ENCODE data around the gene ITGA11. TPM values are rescaled to one million over a fixed set of nuclear protein-coding genes. Genes with fewer than 3 reads are reported as not detected.

Gene ITGA11
- total RNA-seq, 1 donor from 2014 or later = 31.4 TPM

- peaks cover 56% of the 10 kb centered on the region for H3K27me3 ChIP-seq (ENCODE audit: low read depth)
These were observed 2.1 kb downstream of the ITGA11 start for GRCh38 chr15:68429691-68430470.

DNA sequence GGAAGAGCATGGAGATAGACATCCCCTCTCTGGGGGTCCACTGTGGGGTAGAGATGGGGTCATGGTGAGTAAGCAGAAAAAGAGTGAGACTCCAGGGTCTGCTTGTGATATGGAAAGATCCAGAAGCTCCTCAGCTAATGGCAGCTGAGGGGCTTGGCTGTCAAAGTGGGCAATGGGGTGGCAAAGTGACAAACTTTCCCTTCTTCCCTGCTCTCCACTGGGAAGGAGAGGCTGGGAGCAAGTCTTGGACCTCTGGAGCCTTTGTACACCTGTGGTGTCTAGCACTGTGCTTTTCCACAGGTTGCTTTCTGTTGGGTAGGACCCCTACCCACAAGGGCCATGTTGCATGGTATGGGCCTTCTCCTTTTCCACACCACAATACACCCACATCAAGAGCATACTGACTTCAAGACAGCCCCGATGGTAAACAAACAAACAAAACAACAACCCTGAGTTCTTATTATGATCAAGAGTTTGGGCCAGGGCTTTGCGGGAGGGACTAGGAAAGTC, 3.5 kb downstream of the ITGA11 start:
- H3K36me3 ChIP-seq = no peaks in the 10 kb centered on the region
- DNase-seq = no peak
- no peak overlapping the region for H3K4me3 ChIP-seq
- intact Hi-C loops (cut with micrococcal nuclease) = no loop called here
- peaks cover 42% of the 10 kb centered on the region for H3K27me3 ChIP-seq (ENCODE audit: low read depth)
- no peaks in the 10 kb centered on the region for H3K9me3 ChIP-seq (replicated peaks)
- peaks cover 22% of the 10 kb centered on the region for H3K4me1 ChIP-seq
- TF ChIP-seq CTCF (IDR thresholded peaks at IDR 0.05; ENCODE audit: borderline replicate concordance) = no peak
- no peak overlapping the region for H3K27ac ChIP-seq (replicated peaks)

More at GRCh38 chr15:68429691-68430470, 2.1 kb downstream of the ITGA11 start:
- Histone ChIP-seq H3K9me3 (replicated peaks) (no peaks in the 10 kb centered on the region), H3K4me3 (peak overlapping the region; percentile 72), H3K36me3 (no peaks in the 10 kb centered on the region), H3K4me1 (peaks cover 22% of the 10 kb centered on the region), H3K27ac (replicated peaks) (no peak overlapping the region)
- DNase-seq = no peak
- intact Hi-C loops (cut with micrococcal nuclease) = no loop called here
- no peak for TF ChIP-seq CTCF (IDR thresholded peaks at IDR 0.05; ENCODE audit: borderline replicate concordance)

DNA sequence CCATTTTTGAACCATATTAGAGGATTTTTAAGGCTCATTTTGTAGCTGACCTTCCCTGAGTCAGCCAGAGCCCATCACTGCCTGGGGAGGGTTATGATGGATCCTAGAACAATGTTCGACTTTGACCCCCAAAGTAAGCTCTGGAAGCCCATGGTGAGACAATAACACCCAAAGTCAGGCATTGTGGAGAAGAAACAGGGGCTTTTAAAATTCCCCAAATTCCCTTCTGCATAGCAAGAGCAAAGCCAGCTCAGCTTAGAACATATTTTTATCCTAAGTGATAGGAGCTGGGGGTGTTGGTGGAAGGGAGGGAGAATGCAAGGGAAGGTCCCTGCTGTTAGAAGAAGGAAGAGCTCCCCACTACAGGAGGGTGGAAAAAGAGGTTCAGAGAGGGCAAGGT, 4.0 kb downstream of the ITGA11 start:
- H3K36me3 ChIP-seq = no peaks in the 10 kb centered on the region
- H3K9me3 ChIP-seq (replicated peaks) = no peaks in the 10 kb centered on the region
- intact Hi-C loops (cut with micrococcal nuclease) = no loop called here
- TF ChIP-seq CTCF (IDR thresholded peaks at IDR 0.05; ENCODE audit: borderline replicate concordance) = no peak
- no peak for DNase-seq
- peaks cover 22% of the 10 kb centered on the region for H3K4me1 ChIP-seq
- H3K27ac ChIP-seq (replicated peaks) = no peak overlapping the region
- H3K27me3 ChIP-seq (ENCODE audit: low read depth) = peaks cover 38% of the 10 kb centered on the region
- no peak overlapping the region for H3K4me3 ChIP-seq

DNA sequence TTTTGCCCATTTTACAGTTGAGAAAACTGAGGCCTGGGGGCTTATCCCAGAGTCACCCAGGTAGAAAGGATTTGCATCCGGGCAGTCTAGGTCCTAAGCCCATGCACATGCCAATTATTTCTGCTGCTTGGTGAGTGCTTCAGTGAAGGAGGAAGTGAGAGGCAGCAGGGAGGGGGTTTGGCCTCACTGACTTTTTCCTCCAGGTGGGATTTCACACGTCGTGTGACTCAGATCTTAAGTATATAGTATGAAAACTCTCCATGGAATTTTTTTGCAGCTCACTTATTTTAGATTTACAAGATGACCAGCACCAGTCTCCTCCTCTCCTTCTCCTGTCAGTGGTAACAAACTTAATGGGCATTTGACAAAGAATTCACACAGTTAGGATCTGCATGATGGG, 4.6 kb downstream of the ITGA11 start:
- intact Hi-C loops (cut with micrococcal nuclease) = no loop called here
- Histone ChIP-seq H3K27ac (replicated peaks) (no peak overlapping the region), H3K27me3 (ENCODE audit: low read depth) (peaks cover 32% of the 10 kb centered on the region), H3K4me3 (no peak overlapping the region), H3K9me3 (replicated peaks) (no peaks in the 10 kb centered on the region), H3K36me3 (no peaks in the 10 kb centered on the region), H3K4me1 (peaks cover 18% of the 10 kb centered on the region)
- no peak for DNase-seq
- TF ChIP-seq CTCF (IDR thresholded peaks at IDR 0.05; ENCODE audit: borderline replicate concordance) = no peak

- DNase-seq = no peak
- Histone ChIP-seq H3K4me1 (peaks cover 5% of the 10 kb centered on the region), H3K4me3 (no peak overlapping the region), H3K27me3 (ENCODE audit: low read depth) (peaks cover 19% of the 10 kb centered on the region), H3K9me3 (replicated peaks) (no peaks in the 10 kb centered on the region), H3K27ac (replicated peaks) (no peak overlapping the region), H3K36me3 (no peaks in the 10 kb centered on the region)
- intact Hi-C loops (cut with micrococcal nuclease) = no loop called here
- TF ChIP-seq CTCF (IDR thresholded peaks at IDR 0.05; ENCODE audit: borderline replicate concordance) = no peak
These were observed 5.8 kb downstream of the ITGA11 start for GRCh38 chr15:68426116-68426515.

Data from left ventricle myocardium inferior (tissue), 1 donor.